T-cell (primary cell): ENCODE results near the gene SLC30A7. TPM values are rescaled to one million over a fixed set of nuclear protein-coding genes. Genes with fewer than 3 reads are reported as not detected.

ENCODE experiments used
- ATAC-seq, 4 experiments: fragments of 200-7000 bp in 3 of 4; fragments of 150-1000 bp in 1 of 4; cut with Tn5 transposase; replicated peaks in 1 of 4; 1 replicate in 3 of 4; 2 replicates in 1 of 4; pipeline ENCODE4 v1.10.0; 2021; ENCODE audit warnings: moderate library complexity in 3 of 4, mild to moderate bottlenecking in 2 of 4, moderate number of reproducible peaks in 1 of 4
- CTCF ChIA-PET, 2 donors: fragments of 300-600 bp; sonication (Branson Sonifier 250); formaldehyde crosslinking; loops; one replicate each; lab custom pipeline; 2022; ENCODE audit warnings: antibody characterized with exemption in 2 of 2; lab: Charles Lee
- POLR2A ChIA-PET, 2 donors: fragments of 300-600 bp; sonication (Branson Sonifier 250); formaldehyde crosslinking; loops; one replicate each; lab custom pipeline; 2022; ENCODE audit warnings: antibody characterized with exemption in 2 of 2; lab: Charles Lee
- DNase-seq, 35 experiments: peaks; one replicate each; pipeline versions ENCODE4 v3.0.0 to v3.0.0-alpha.2; 2013 to 2023
- H3K27ac ChIP-seq: one replicate; pipeline ENCODE4 v1.5.1; 2013; ENCODE audit warnings: low read length
- H3K27me3 ChIP-seq, 2 experiments: replicated peaks in 1 of 2; 1 replicate in 1 of 2; 2 replicates in 1 of 2; pipeline versions ENCODE4 v1.6.1 to v1.7.0; 2013; ENCODE audit warnings: low read length in 1 of 2, mixed read lengths in 1 of 2; ENCODE audit not compliant: control insufficient read depth in 2 of 2, insufficient read depth in 2 of 2; ENCODE audit errors: extremely low read depth in 1 of 2
- H3K36me3 ChIP-seq, 2 donors: 1 replicate in 1 of 2; 2 replicates in 1 of 2; pipeline versions ENCODE4 v1.6.1 to v1.7.0; 2013; ENCODE audit warnings: low read length in 1 of 2; ENCODE audit not compliant: control insufficient read depth in 2 of 2, insufficient read depth in 1 of 2; ENCODE audit errors: extremely low read depth in 1 of 2
- H3K4me1 ChIP-seq, 2 experiments: 1 replicate in 1 of 2; 2 replicates in 1 of 2; pipeline versions ENCODE4 v1.6.1 to v1.7.0; 2013; ENCODE audit warnings: low read length in 2 of 2, mixed read lengths in 1 of 2; ENCODE audit not compliant: insufficient read depth in 2 of 2, control insufficient read depth in 1 of 2; ENCODE audit errors: extremely low read depth in 1 of 2
- H3K4me3 ChIP-seq, 2 donors: 1 replicate in 1 of 2; 2 replicates in 1 of 2; pipeline versions ENCODE4 v1.5.1 to v1.7.0; 2013; ENCODE audit warnings: mild to moderate bottlenecking in 2 of 2, low read length in 1 of 2, moderate library complexity in 1 of 2; ENCODE audit not compliant: control insufficient read depth in 1 of 2; ENCODE audit errors: extremely low read depth in 1 of 2
- H3K9me3 ChIP-seq: 2 replicates; pipeline ENCODE4 v1.7.0; 2013
- H3K27ac Mint-ChIP-seq, 2 donors: one replicate each; pipeline ENCODE4 v1.8.0; 2020 to 2021; ENCODE audit warnings: mild to moderate bottlenecking in 2 of 2, mixed read lengths in 2 of 2
- H3K27me3 Mint-ChIP-seq, 2 donors: one replicate each; pipeline ENCODE4 v1.8.0; 2021 to 2022; ENCODE audit warnings: mixed read lengths in 2 of 2
- H3K36me3 Mint-ChIP-seq: one replicate; pipeline ENCODE4 v1.8.0; 2021; ENCODE audit warnings: mixed read lengths
- H3K4me1 Mint-ChIP-seq, 3 donors: one replicate each; pipeline ENCODE4 v1.8.0; 2020 to 2022; ENCODE audit warnings: mixed read lengths in 3 of 3, mild to moderate bottlenecking in 1 of 3
- H3K4me3 Mint-ChIP-seq, 3 donors: one replicate each; pipeline ENCODE4 v1.8.0; 2020 to 2022; ENCODE audit warnings: mild to moderate bottlenecking in 3 of 3, mixed read lengths in 3 of 3, moderate library complexity in 3 of 3
- H3K9me3 Mint-ChIP-seq, 3 donors: one replicate each; pipeline ENCODE4 v1.8.0; 2020 to 2022; ENCODE audit warnings: mixed read lengths in 3 of 3
- WGBS: methylation state at CpG from one replicate; pipeline ENCODE4 v1.1.5; 2013; ENCODE audit warnings: missing lambda C conversion rate; ENCODE audit not compliant: insufficient coverage; 5-methylcytosine and 5-hydroxymethylcytosine counted together
- total RNA-seq, 35 experiments: library from RNA in 6 of 35; stranded (reverse) in 6 of 35; fragments of 120-200 nt in 1 of 35; gene quantifications; one replicate each; pipeline versions ENCODE4 v1.2.1 to v1.2.4 and lab custom pipeline; 2013 to 2026

Gene SLC30A7
- total RNA-seq, 5 donors from 2014 or later (not counting 1 experiment from before 2014, with no cell fraction given) = 28.8 to 44.1 (median 36.9) TPM

GRCh38 chr1:100959502-100960060 lies 63.7 kb downstream of the SLC30A7 start:
- Mint-ChIP-seq H3K4me3 (no peak overlapping the region), H3K27ac (peak overlapping the region in 1 of 2 donors; percentile 6), H3K36me3 (peaks cover 53% of the 10 kb centered on the region), H3K27me3 (no peaks in the 10 kb centered on the region), H3K9me3 (peaks cover 0 to 3% (median 0%) of the 10 kb centered on the region in 3 donors), H3K4me1 (peaks cover 44 to 52% (median 51%) of the 10 kb centered on the region in 3 donors)
- ATAC-seq (no peak), DNase-seq (no peak)
- H3K36me3 ChIP-seq = no peaks in the 10 kb centered on the region
- H3K27ac ChIP-seq = no peak overlapping the region
- no peaks in the 10 kb centered on the region for H3K4me1 ChIP-seq
- POLR2A ChIA-PET = interaction anchor here in 1 of 2 donors (1.4 kb wide), 1 partner anchor 26 kb away, joined by 4 read pairs; no protein-coding TSS in a partner anchor
- H3K27me3 ChIP-seq = no peaks in the 10 kb centered on the region
- H3K9me3 ChIP-seq = no peaks in the 10 kb centered on the region
- no peak overlapping the region for H3K4me3 ChIP-seq
- CTCF ChIA-PET = interaction anchor here (0.5 to 0.8 kb wide), 3 partner anchors 28 to 292 kb away, joined by 3 to 4 read pairs (median 3); no protein-coding TSS in a partner anchor
- WGBS = 100% methylated on average over 3 of the region's 5 CpGs

GRCh38 chr1:100960098-100960497 lies 64.2 kb downstream of the SLC30A7 start:
- Histone ChIP-seq H3K36me3 (peaks cover 0 to 3% of the 10 kb centered on the region in 2 donors), H3K9me3 (no peaks in the 10 kb centered on the region), H3K27me3 (no peaks in the 10 kb centered on the region), H3K4me3 (no peak overlapping the region), H3K4me1 (no peaks in the 10 kb centered on the region), H3K27ac (no peak overlapping the region)
- no peak for DNase-seq
- Mint-ChIP-seq H3K27ac (peak overlapping the region; percentile 3 to 9), H3K4me3 (no peak overlapping the region), H3K27me3 (no peaks in the 10 kb centered on the region), H3K4me1 (peaks cover 46 to 55% (median 54%) of the 10 kb centered on the region in 3 donors), H3K9me3 (peaks cover 0 to 3% (median 0%) of the 10 kb centered on the region in 3 donors), H3K36me3 (peaks cover 58% of the 10 kb centered on the region)
- WGBS = no CpG with 5 or more reads among the region's 1 CpG
- CTCF ChIA-PET = interaction anchor here (0.5 to 0.7 kb wide), 3 partner anchors 27 to 278 kb away, joined by 3 to 4 read pairs (median 3); no protein-coding TSS in a partner anchor
- POLR2A ChIA-PET = interaction anchor here in 1 of 2 donors (1.4 kb wide), 1 partner anchor 25 kb away, joined by 4 read pairs; no protein-coding TSS in a partner anchor
- ATAC-seq = no peak

GRCh38 chr1:100968621-100969020 lies 72.7 kb downstream of the SLC30A7 start:
- no CpG with 5 or more reads among the region's 1 CpG for WGBS
- POLR2A ChIA-PET = no interaction called here
- no peaks in the 10 kb centered on the region for H3K27me3 Mint-ChIP-seq
- H3K4me3 Mint-ChIP-seq = no peak overlapping the region
- ATAC-seq = no peak
- peak overlapping the region; percentile 69 to 70 for H3K27ac Mint-ChIP-seq
- peaks cover 55% of the 10 kb centered on the region for H3K36me3 Mint-ChIP-seq
- no peak overlapping the region for H3K27ac ChIP-seq
- H3K4me1 ChIP-seq = peaks cover 0 to 22% of the 10 kb centered on the region in 2 experiments
- H3K36me3 ChIP-seq = peaks cover 11 to 33% of the 10 kb centered on the region in 2 donors
- no peaks in the 10 kb centered on the region for H3K9me3 Mint-ChIP-seq
- CTCF ChIA-PET = interaction anchor here in 1 of 2 donors (1.3 kb wide), 1 partner anchor 270 kb away, joined by 4 read pairs; no protein-coding TSS in a partner anchor
- H3K27me3 ChIP-seq = no peaks in the 10 kb centered on the region
- H3K4me3 ChIP-seq = no peak overlapping the region
- no peak for DNase-seq
- peaks cover 46 to 57% (median 55%) of the 10 kb centered on the region in 3 donors for H3K4me1 Mint-ChIP-seq
- H3K9me3 ChIP-seq = no peaks in the 10 kb centered on the region

GRCh38 chr1:100969327-100969726 lies 73.4 kb downstream of the SLC30A7 start:
- H3K4me3 ChIP-seq = no peak overlapping the region
- WGBS = 83% methylated on average over 1 of the region's 2 CpGs
- H3K27me3 ChIP-seq = no peaks in the 10 kb centered on the region
- Mint-ChIP-seq H3K4me3 (no peak overlapping the region), H3K27ac (peak overlapping the region; percentile 69 to 70), H3K36me3 (peaks cover 58% of the 10 kb centered on the region), H3K9me3 (no peaks in the 10 kb centered on the region), H3K27me3 (no peaks in the 10 kb centered on the region), H3K4me1 (peaks cover 48 to 59% (median 59%) of the 10 kb centered on the region in 3 donors)
- H3K9me3 ChIP-seq = no peaks in the 10 kb centered on the region
- CTCF ChIA-PET = interaction anchor here in 1 of 2 donors (1.3 kb wide), 1 partner anchor 269 kb away, joined by 4 read pairs; no protein-coding TSS in a partner anchor
- H3K27ac ChIP-seq = no peak overlapping the region
- peaks cover 0 to 22% of the 10 kb centered on the region in 2 experiments for H3K4me1 ChIP-seq
- POLR2A ChIA-PET = interaction anchor here in 1 of 2 donors (0.5 kb wide), 1 partner anchor 59 kb away, joined by 3 read pairs; no protein-coding TSS in a partner anchor
- DNase-seq = no peak
- no peak for ATAC-seq
- peaks cover 11 to 34% of the 10 kb centered on the region in 2 donors for H3K36me3 ChIP-seq

- ATAC-seq = no peak
- Mint-ChIP-seq H3K36me3 (peaks cover 54% of the 10 kb centered on the region), H3K27ac (peak overlapping the region; percentile 14 to 56), H3K27me3 (no peaks in the 10 kb centered on the region), H3K4me3 (no peak overlapping the region), H3K4me1 (peaks cover 45 to 53% (median 53%) of the 10 kb centered on the region in 3 donors), H3K9me3 (no peaks in the 10 kb centered on the region)
- Histone ChIP-seq H3K27ac (no peak overlapping the region), H3K9me3 (no peaks in the 10 kb centered on the region), H3K4me1 (peaks cover 0 to 22% of the 10 kb centered on the region in 2 experiments), H3K36me3 (peaks cover 11 to 32% of the 10 kb centered on the region in 2 donors), H3K4me3 (no peak overlapping the region), H3K27me3 (no peaks in the 10 kb centered on the region)
- no CpG with 5 or more reads among the region's 1 CpG for WGBS
- ChIA-PET CTCF (interaction anchor here in 1 of 2 donors (0.6 kb wide), 1 partner anchor 125 kb away, joined by 3 read pairs; no protein-coding TSS in a partner anchor), POLR2A (interaction anchor here in 1 of 2 donors (0.6 kb wide), 1 partner anchor 263 kb away, joined by 6 read pairs; no protein-coding TSS in a partner anchor)
- DNase-seq = no peak
These were observed 75.1 kb downstream of the SLC30A7 start for GRCh38 chr1:100971021-100971420.

- H3K4me3 Mint-ChIP-seq = no peak overlapping the region
- Histone ChIP-seq H3K4me3 (no peak overlapping the region), H3K36me3 (peaks cover 3 to 28% of the 10 kb centered on the region in 2 donors), H3K4me1 (peaks cover 0 to 23% of the 10 kb centered on the region in 2 experiments), H3K9me3 (no peaks in the 10 kb centered on the region), H3K27ac (no peak overlapping the region), H3K27me3 (no peaks in the 10 kb centered on the region)
- DNase-seq (no peak), ATAC-seq (no peak)
- H3K4me1 Mint-ChIP-seq = peaks cover 50 to 59% (median 56%) of the 10 kb centered on the region in 3 donors
- H3K27me3 Mint-ChIP-seq = no peaks in the 10 kb centered on the region
- H3K36me3 Mint-ChIP-seq = peaks cover 54% of the 10 kb centered on the region
- no peaks in the 10 kb centered on the region for H3K9me3 Mint-ChIP-seq
- peak overlapping the region in 1 of 2 donors; percentile 60 for H3K27ac Mint-ChIP-seq
- CTCF ChIA-PET = interaction anchor here in 1 of 2 donors (1.1 kb wide), 1 partner anchor 316 kb away, joined by 3 read pairs; no protein-coding TSS in a partner anchor
- POLR2A ChIA-PET = interaction anchor here in 1 of 2 donors (0.7 kb wide), 1 partner anchor 65 kb away, joined by 3 read pairs; no protein-coding TSS in a partner anchor
- no CpG with 5 or more reads among the region's 1 CpG for WGBS
These were observed 76.3 kb downstream of the SLC30A7 start for GRCh38 chr1:100972185-100972584.
